Measurements from ENCODE around the gene OR4A16. TPM values are rescaled to one million over a fixed set of nuclear protein-coding genes. Genes with fewer than 3 reads are reported as not detected.

Gene OR4A16
- total RNA-seq, 1 donor from 2014 or later: not detected

DNA sequence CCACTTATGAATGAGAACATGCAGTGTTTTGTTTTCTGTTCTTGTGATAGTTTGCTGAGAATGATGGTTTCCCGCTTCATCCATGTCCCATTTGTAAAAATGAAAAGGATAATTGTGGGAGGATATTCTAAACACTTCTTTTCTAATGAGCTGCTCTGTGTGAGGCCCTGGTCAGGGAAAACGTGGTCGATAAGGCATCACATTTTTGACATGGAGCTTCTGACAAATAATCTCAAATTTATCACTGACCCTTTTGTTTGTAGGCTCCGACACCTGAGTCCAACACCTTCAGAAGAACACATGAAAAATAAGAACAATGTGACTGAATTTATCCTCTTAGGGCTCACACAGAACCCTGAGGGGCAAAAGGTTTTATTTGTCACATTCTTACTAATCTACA is 24.7 kb downstream of the OR4A16 start, which contains the start of gene OR4A15:
Gene OR4A15, plus strand, starts transcription at position 301 of the 400 bp plus-strand sequence. Its CDS starts 0 bp downstream, at position 301.
- DNase-seq (ENCODE audit: low spot score): no peak
- no peak within 1 kb of the TSS for H3K27ac Mint-ChIP-seq (ENCODE audit: unreplicated experiment)
- peaks cover 7% of the 10 kb centered on the region for H3K36me3 Mint-ChIP-seq (ENCODE audit: low read depth, unreplicated experiment)
- no peaks in the 10 kb centered on the region for H3K27me3 Mint-ChIP-seq (ENCODE audit: unreplicated experiment)
- TF ChIP-seq, protein P1, sequence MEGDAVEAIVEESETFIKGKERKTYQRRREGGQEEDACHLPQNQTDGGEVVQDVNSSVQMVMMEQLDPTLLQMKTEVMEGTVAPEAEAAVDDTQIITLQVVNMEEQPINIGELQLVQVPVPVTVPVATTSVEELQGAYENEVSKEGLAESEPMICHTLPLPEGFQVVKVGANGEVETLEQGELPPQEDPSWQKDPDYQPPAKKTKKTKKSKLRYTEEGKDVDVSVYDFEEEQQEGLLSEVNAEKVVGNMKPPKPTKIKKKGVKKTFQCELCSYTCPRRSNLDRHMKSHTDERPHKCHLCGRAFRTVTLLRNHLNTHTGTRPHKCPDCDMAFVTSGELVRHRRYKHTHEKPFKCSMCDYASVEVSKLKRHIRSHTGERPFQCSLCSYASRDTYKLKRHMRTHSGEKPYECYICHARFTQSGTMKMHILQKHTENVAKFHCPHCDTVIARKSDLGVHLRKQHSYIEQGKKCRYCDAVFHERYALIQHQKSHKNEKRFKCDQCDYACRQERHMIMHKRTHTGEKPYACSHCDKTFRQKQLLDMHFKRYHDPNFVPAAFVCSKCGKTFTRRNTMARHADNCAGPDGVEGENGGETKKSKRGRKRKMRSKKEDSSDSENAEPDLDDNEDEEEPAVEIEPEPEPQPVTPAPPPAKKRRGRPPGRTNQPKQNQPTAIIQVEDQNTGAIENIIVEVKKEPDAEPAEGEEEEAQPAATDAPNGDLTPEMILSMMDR (IDR thresholded peaks at IDR 0.05; ENCODE audit: unreplicated experiment): no peak
- no peak within 1 kb of the TSS for H3K4me3 Mint-ChIP-seq (ENCODE audit: unreplicated experiment)
- no peaks in the 10 kb centered on the region for H3K4me1 Mint-ChIP-seq (ENCODE audit: unreplicated experiment)
- H3K9me3 Mint-ChIP-seq (ENCODE audit: unreplicated experiment): peaks cover 27% of the 10 kb centered on the region

Other genes with a start within 250 kb of the OR4A16 start
- gene TRIM48, start 81.0 kb upstream of the OR4A16 start, total RNA-seq (ENCODE audit: unreplicated experiment): not detected
- gene OR4A15, start 24.8 kb downstream of the OR4A16 start, total RNA-seq (ENCODE audit: unreplicated experiment): not detected
- not detected for gene OR4C15, start 211.3 kb downstream of the OR4A16 start, total RNA-seq (ENCODE audit: unreplicated experiment)
- not detected for gene OR4C16, start 228.9 kb downstream of the OR4A16 start, total RNA-seq (ENCODE audit: unreplicated experiment)

All from endothelial cell (in vitro differentiated cells).